ENCODE results near the gene FCER1G.

The FCER1G gene

DNA sequence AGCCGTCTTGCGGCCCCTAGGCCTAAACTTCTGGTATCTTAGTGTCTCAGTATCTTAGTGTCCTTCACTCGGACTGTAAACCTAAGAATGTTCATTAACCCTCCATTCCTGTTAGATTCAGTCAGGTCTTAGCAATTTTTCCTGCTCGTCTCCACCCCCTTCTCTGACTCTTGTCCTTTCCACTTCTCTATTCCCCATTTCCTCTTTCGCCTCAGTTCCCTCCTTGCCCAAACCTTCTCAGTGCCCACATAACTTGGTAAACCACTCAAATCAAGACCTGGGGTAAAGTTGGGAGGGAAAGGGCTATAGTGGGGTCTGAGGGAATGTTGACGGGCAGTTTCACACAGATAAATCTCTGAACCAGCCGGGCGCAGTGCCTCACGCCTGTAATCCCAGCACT is 726 bp upstream of the FCER1G start:
- in situ Hi-C loops (cut with HindIII; ENCODE audit: low sequenced_read_pairs): loop anchor here (25.0 kb wide), 1 partner anchor 148 kb away; the partner anchor contains the start of gene CFAP126
- DNase-seq (ENCODE audit: low read depth, low spot score): no peak
- TF ChIP-seq CTCF (IDR thresholded peaks at IDR 0.05; ENCODE audit: low read depth, low read length): no peak
- H3K4me3 ChIP-seq (ENCODE audit: low read depth, low read length): no peak overlapping the region

DNA sequence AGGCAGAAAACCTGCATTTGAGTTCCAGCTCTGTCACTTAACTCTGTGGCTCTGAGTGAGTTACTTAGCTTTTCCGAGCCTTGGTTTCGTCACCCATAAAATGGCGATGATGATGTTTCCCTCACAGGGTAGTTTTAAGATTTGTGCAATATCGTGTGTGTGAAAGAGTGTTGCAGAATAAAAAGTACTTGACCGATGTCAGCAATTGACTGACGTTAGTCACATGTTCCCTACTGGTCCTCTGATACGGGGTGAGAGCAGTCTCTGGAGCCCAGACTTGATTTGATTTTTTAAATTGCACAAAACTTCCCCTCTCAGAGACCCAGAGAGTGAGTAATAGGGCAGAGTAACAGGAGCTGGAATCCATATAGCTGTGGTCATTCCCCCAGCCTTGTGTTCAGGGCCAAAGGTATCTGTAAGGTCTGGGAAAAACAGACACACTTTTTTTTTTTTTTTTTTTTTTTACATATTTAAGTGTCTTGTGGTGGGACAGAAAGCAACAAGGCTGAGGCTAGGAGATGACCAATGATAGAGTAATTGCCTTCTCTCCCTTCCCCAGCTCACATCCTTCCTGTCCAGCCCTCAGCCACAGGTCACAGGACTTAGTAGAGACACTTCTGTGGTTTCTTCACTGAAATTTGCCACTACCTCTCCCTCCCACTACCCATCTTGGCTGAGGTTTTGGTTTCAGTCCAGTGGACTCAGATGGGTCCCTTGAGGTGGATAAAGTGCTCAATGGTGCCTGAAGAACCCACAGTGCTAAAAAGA is 2.0 kb downstream of the FCER1G start:
- DNase-seq (ENCODE audit: low read depth, low spot score): peak; percentile 60
- TF ChIP-seq CTCF (IDR thresholded peaks at IDR 0.05; ENCODE audit: low read depth, low read length): no peak
- in situ Hi-C loops (cut with HindIII; ENCODE audit: low sequenced_read_pairs): loop anchor here (25.0 kb wide), 1 partner anchor 145 kb away; the partner anchor contains the start of gene CFAP126
- H3K4me3 ChIP-seq (ENCODE audit: low read depth, low read length): no peak overlapping the region

DNA sequence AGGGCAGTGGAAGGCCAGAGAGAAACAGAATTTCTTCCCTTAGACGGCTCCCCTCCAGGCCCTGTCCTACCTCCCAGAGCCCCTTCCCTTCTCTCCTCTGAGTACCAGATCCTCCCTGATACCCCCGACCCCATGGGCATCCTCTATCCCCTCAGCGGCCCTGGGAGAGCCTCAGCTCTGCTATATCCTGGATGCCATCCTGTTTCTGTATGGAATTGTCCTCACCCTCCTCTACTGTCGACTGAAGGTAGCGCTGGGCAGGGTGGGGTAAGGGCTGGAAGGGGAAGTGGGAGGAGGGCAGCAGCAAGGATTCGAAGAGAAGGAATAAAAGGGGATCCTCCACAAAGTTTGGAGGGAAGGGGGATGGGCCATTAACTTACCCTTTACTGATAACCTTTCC is 2.7 kb downstream of the FCER1G start:
- H3K4me3 ChIP-seq (ENCODE audit: low read depth, low read length): no peak overlapping the region
- in situ Hi-C loops (cut with HindIII; ENCODE audit: low sequenced_read_pairs): loop anchor here (25.0 kb wide), 1 partner anchor 144 kb away; the partner anchor contains the start of gene CFAP126
- TF ChIP-seq CTCF (IDR thresholded peaks at IDR 0.05; ENCODE audit: low read depth, low read length): no peak
- no peak for DNase-seq (ENCODE audit: low read depth, low spot score)

DNA sequence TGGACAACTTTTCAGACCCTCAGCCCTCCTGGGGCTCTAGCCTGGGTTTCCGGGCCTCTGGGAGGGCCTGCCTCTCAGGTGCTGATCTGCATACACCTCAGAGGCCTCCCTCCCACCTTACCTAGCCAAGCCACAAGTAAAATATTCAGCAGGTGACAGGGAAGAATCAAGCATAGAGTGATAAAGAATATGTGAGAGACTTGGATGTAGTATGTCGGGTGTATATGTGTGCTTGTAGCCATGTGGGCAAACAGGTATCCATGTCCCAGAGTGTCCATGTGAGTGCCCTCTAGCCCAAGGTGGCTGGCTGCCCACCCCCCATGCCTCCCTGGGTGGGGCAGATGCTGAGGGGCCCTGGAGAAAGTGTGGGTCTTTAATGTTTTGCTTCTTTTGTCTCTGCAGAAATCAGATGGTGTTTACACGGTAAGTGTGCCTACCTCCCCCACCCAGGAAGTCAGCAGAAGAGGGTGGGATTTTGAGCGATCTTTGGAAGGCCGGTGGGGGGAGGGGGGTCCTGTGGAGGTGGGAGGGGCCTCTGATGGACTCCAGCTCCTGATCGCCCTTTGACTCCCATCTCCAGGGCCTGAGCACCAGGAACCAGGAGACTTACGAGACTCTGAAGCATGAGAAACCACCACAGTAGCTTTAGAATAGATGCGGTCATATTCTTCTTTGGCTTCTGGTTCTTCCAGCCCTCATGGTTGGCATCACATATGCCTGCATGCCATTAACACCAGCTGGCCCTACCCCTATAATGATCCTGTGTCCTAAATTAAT is 3.4 kb downstream of the FCER1G start:
- DNase-seq (ENCODE audit: low read depth, low spot score): no peak
- in situ Hi-C loops (cut with HindIII; ENCODE audit: low sequenced_read_pairs): loop anchor here (25.0 kb wide), 1 partner anchor 144 kb away; the partner anchor contains the start of gene CFAP126
- TF ChIP-seq CTCF (IDR thresholded peaks at IDR 0.05; ENCODE audit: low read depth, low read length): no peak
- H3K4me3 ChIP-seq (ENCODE audit: low read depth, low read length): no peak overlapping the region

GRCh38 chr1:161219078-161219892 is 4.2 kb downstream of the FCER1G start:
- H3K4me3 ChIP-seq (ENCODE audit: low read depth, low read length): no peak overlapping the region
- DNase-seq (ENCODE audit: low read depth, low spot score): no peak
- in situ Hi-C loops (cut with HindIII; ENCODE audit: low sequenced_read_pairs): loop anchor here (25.0 kb wide), 1 partner anchor 143 kb away; the partner anchor contains the start of gene CFAP126
- TF ChIP-seq CTCF (IDR thresholded peaks at IDR 0.05; ENCODE audit: low read depth, low read length): no peak

DNA sequence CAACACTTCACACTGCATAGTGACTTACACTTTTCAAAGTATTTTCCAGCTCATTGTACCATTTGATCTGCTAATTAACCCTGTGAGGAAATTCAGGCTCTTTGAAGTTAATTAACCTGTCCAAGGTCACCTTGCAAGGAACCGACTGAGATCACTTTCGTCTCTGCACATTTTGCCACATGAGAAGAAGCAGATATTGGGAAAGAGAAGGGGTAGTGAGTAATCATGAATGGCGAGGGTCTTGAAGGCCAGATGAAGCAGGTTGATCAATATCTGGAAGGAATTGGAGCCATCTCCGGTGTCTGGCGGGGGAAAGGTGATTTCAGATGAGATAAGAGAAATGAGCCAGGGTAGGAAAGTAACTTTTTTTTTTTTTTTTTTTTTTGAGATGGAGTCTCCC is 4.9 kb downstream of the FCER1G start:
- in situ Hi-C loops (cut with HindIII; ENCODE audit: low sequenced_read_pairs): loop anchor here (25.0 kb wide), 1 partner anchor 142 kb away; the partner anchor contains the start of gene CFAP126
- TF ChIP-seq CTCF (IDR thresholded peaks at IDR 0.05; ENCODE audit: low read depth, low read length): no peak
- no peak for DNase-seq (ENCODE audit: low read depth, low spot score)

More for the DNA sequence above, 4.9 kb downstream of the FCER1G start:
- no peak overlapping the region for H3K4me3 ChIP-seq (ENCODE audit: low read depth, low read length)
